Stimulated activated naive CD8-positive, alpha-beta T cell treated with anti-CD3 and anti-CD28 coated beads, Interleukin-15, Interleukin-2, amounts not matched to agents 100 ng/mL and 50 ng/mL, for 24 hours (primary cell): Measurements from ENCODE around the gene TECPR2.

ENCODE experiments used
- H3K27ac Mint-ChIP-seq: one replicate; pipeline ENCODE4 v1.8.0; 2021; ENCODE audit warnings: mild to moderate bottlenecking, mixed read lengths
- H3K27me3 Mint-ChIP-seq: one replicate; pipeline ENCODE4 v1.8.0; 2021; ENCODE audit warnings: mixed read lengths
- H3K36me3 Mint-ChIP-seq: one replicate; pipeline ENCODE4 v1.8.0; 2021; ENCODE audit warnings: low read depth, mixed read lengths
- H3K4me1 Mint-ChIP-seq: one replicate; pipeline ENCODE4 v1.8.0; 2021; ENCODE audit warnings: low read depth, mixed read lengths
- H3K4me3 Mint-ChIP-seq: one replicate; pipeline ENCODE4 v1.8.0; 2021; ENCODE audit warnings: mild to moderate bottlenecking, mixed read lengths
- H3K9me3 Mint-ChIP-seq: one replicate; pipeline ENCODE4 v1.8.0; 2021; ENCODE audit warnings: mixed read lengths

Gene TECPR2

GRCh38 chr14:102445066-102445465 lies 82.3 kb downstream of the TECPR2 start:
- no peaks in the 10 kb centered on the region for H3K4me1 Mint-ChIP-seq
- no peaks in the 10 kb centered on the region for H3K9me3 Mint-ChIP-seq
- H3K27ac Mint-ChIP-seq, result no peak overlapping the region
- H3K36me3 Mint-ChIP-seq, result peaks cover 18% of the 10 kb centered on the region
- H3K4me3 Mint-ChIP-seq, result no peak overlapping the region
- H3K27me3 Mint-ChIP-seq, result no peaks in the 10 kb centered on the region

GRCh38 chr14:102445641-102446040 lies 82.9 kb downstream of the TECPR2 start:
- Mint-ChIP-seq H3K36me3 (peaks cover 20% of the 10 kb centered on the region), H3K4me3 (no peak overlapping the region), H3K27ac (no peak overlapping the region), H3K9me3 (no peaks in the 10 kb centered on the region), H3K4me1 (no peaks in the 10 kb centered on the region), H3K27me3 (no peaks in the 10 kb centered on the region)

- no peak overlapping the region for H3K4me3 Mint-ChIP-seq
- no peaks in the 10 kb centered on the region for H3K4me1 Mint-ChIP-seq
- H3K27ac Mint-ChIP-seq, result no peak overlapping the region
- no peaks in the 10 kb centered on the region for H3K9me3 Mint-ChIP-seq
- H3K27me3 Mint-ChIP-seq, result no peaks in the 10 kb centered on the region
- peaks cover 14% of the 10 kb centered on the region for H3K36me3 Mint-ChIP-seq
Observed at GRCh38 chr14:102450206-102451063, 87.7 kb downstream of the TECPR2 start.

- Mint-ChIP-seq H3K36me3 (peaks cover 14% of the 10 kb centered on the region), H3K4me1 (no peaks in the 10 kb centered on the region), H3K27me3 (no peaks in the 10 kb centered on the region), H3K4me3 (no peak overlapping the region), H3K9me3 (no peaks in the 10 kb centered on the region), H3K27ac (no peak overlapping the region)
Observed at GRCh38 chr14:102451064-102451352, 88.3 kb downstream of the TECPR2 start.

GRCh38 chr14:102452302-102452701 lies 89.6 kb downstream of the TECPR2 start:
- Mint-ChIP-seq H3K4me1 (no peaks in the 10 kb centered on the region), H3K36me3 (peaks cover 14% of the 10 kb centered on the region), H3K4me3 (no peak overlapping the region), H3K9me3 (no peaks in the 10 kb centered on the region), H3K27ac (no peak overlapping the region), H3K27me3 (no peaks in the 10 kb centered on the region)

GRCh38 chr14:102454711-102455110 lies 92.0 kb downstream of the TECPR2 start:
- no peak overlapping the region for H3K4me3 Mint-ChIP-seq
- no peak overlapping the region for H3K27ac Mint-ChIP-seq
- H3K27me3 Mint-ChIP-seq, result no peaks in the 10 kb centered on the region
- peaks cover 12% of the 10 kb centered on the region for H3K36me3 Mint-ChIP-seq
- no peaks in the 10 kb centered on the region for H3K9me3 Mint-ChIP-seq
- no peaks in the 10 kb centered on the region for H3K4me1 Mint-ChIP-seq

- Mint-ChIP-seq H3K27me3 (no peaks in the 10 kb centered on the region), H3K9me3 (no peaks in the 10 kb centered on the region), H3K4me3 (no peak overlapping the region), H3K27ac (no peak overlapping the region), H3K36me3 (peaks cover 2% of the 10 kb centered on the region), H3K4me1 (peaks cover 5% of the 10 kb centered on the region)
Observed at GRCh38 chr14:102457509-102457908, 94.8 kb downstream of the TECPR2 start.

- H3K27ac Mint-ChIP-seq, result no peak overlapping the region
Observed at GRCh38 chr14:102461490-102462338, 99.0 kb downstream of the TECPR2 start.

GRCh38 chr14:102462391-102462790 lies 99.7 kb downstream of the TECPR2 start:
- peaks cover 22% of the 10 kb centered on the region for H3K36me3 Mint-ChIP-seq
- no peaks in the 10 kb centered on the region for H3K9me3 Mint-ChIP-seq
- H3K4me1 Mint-ChIP-seq, result peaks cover 5% of the 10 kb centered on the region
- H3K27ac Mint-ChIP-seq, result no peak overlapping the region
- no peak overlapping the region for H3K4me3 Mint-ChIP-seq
- H3K27me3 Mint-ChIP-seq, result no peaks in the 10 kb centered on the region

More at GRCh38 chr14:102461490-102462338, 99.0 kb downstream of the TECPR2 start:
- no peaks in the 10 kb centered on the region for H3K27me3 Mint-ChIP-seq
- H3K9me3 Mint-ChIP-seq, result no peaks in the 10 kb centered on the region
- peaks cover 19% of the 10 kb centered on the region for H3K36me3 Mint-ChIP-seq
- peaks cover 5% of the 10 kb centered on the region for H3K4me1 Mint-ChIP-seq
- H3K4me3 Mint-ChIP-seq, result no peak overlapping the region

GRCh38 chr14:102464006-102464405 lies 101.3 kb downstream of the TECPR2 start:
- no peak overlapping the region for H3K4me3 Mint-ChIP-seq
- no peaks in the 10 kb centered on the region for H3K9me3 Mint-ChIP-seq
- peaks cover 30% of the 10 kb centered on the region for H3K36me3 Mint-ChIP-seq
- no peak overlapping the region for H3K27ac Mint-ChIP-seq
- H3K27me3 Mint-ChIP-seq, result no peaks in the 10 kb centered on the region
- peaks cover 5% of the 10 kb centered on the region for H3K4me1 Mint-ChIP-seq

- Mint-ChIP-seq H3K9me3 (no peaks in the 10 kb centered on the region), H3K4me3 (no peak overlapping the region), H3K4me1 (peaks cover 5% of the 10 kb centered on the region), H3K27me3 (no peaks in the 10 kb centered on the region), H3K27ac (no peak overlapping the region), H3K36me3 (peaks cover 36% of the 10 kb centered on the region)
Observed at GRCh38 chr14:102464846-102465341, 102.2 kb downstream of the TECPR2 start.

- peaks cover 28% of the 10 kb centered on the region for H3K36me3 Mint-ChIP-seq
- H3K4me3 Mint-ChIP-seq, result no peak overlapping the region
- no peaks in the 10 kb centered on the region for H3K4me1 Mint-ChIP-seq
- no peaks in the 10 kb centered on the region for H3K9me3 Mint-ChIP-seq
- no peak overlapping the region for H3K27ac Mint-ChIP-seq
- H3K27me3 Mint-ChIP-seq, result no peaks in the 10 kb centered on the region
Observed at GRCh38 chr14:102469261-102469660, 106.5 kb downstream of the TECPR2 start.

GRCh38 chr14:102471921-102472790 lies 109.4 kb downstream of the TECPR2 start:
- H3K36me3 Mint-ChIP-seq, result peaks cover 14% of the 10 kb centered on the region
- no peaks in the 10 kb centered on the region for H3K4me1 Mint-ChIP-seq
- H3K27ac Mint-ChIP-seq, result no peak overlapping the region
- H3K27me3 Mint-ChIP-seq, result no peaks in the 10 kb centered on the region
- H3K9me3 Mint-ChIP-seq, result no peaks in the 10 kb centered on the region
- H3K4me3 Mint-ChIP-seq, result no peak overlapping the region

GRCh38 chr14:102472791-102473150 lies 110.0 kb downstream of the TECPR2 start:
- Mint-ChIP-seq H3K27ac (no peak overlapping the region), H3K4me1 (no peaks in the 10 kb centered on the region), H3K4me3 (no peak overlapping the region), H3K27me3 (no peaks in the 10 kb centered on the region), H3K9me3 (no peaks in the 10 kb centered on the region), H3K36me3 (peaks cover 14% of the 10 kb centered on the region)
